ENCODE results near the gene CLCN4.

Gene CLCN4

GRCh38 chrX:10156199-10157031 lies at the start of gene CLCN4:
TSS of gene CLCN4 (plus strand) at chrX:10156975. CDS start at chrX:10185033, 28,058 bp downstream.
- DNase-seq = no peak

GRCh38 chrX:10107483-10107882 lies 49.3 kb upstream of the CLCN4 start:
- DNase-seq = no peak

GRCh38 chrX:10108288-10108687 lies 48.5 kb upstream of the CLCN4 start:
- DNase-seq = no peak

GRCh38 chrX:10109695-10110094 lies 47.1 kb upstream of the CLCN4 start:
- DNase-seq = no peak

- no peak for DNase-seq
These were observed 46.3 kb upstream of the CLCN4 start for GRCh38 chrX:10110316-10110935.

GRCh38 chrX:10110984-10111363 lies 45.8 kb upstream of the CLCN4 start:
- DNase-seq = no peak

GRCh38 chrX:10111364-10112148 lies 45.2 kb upstream of the CLCN4 start:
- DNase-seq = no peak

GRCh38 chrX:10112510-10112909 lies 44.3 kb upstream of the CLCN4 start:
- no peak for DNase-seq

GRCh38 chrX:10115082-10115481 lies 41.7 kb upstream of the CLCN4 start:
- no peak for DNase-seq

GRCh38 chrX:10117301-10117700 lies 39.5 kb upstream of the CLCN4 start:
- DNase-seq = no peak

GRCh38 chrX:10117864-10118377 lies 38.9 kb upstream of the CLCN4 start:
- no peak for DNase-seq

GRCh38 chrX:10118530-10118929 lies 38.2 kb upstream of the CLCN4 start:
- DNase-seq = no peak

GRCh38 chrX:10119399-10119990 lies 37.3 kb upstream of the CLCN4 start:
- peak; percentile 35 to 70 for DNase-seq

GRCh38 chrX:10120331-10120730 lies 36.4 kb upstream of the CLCN4 start:
- no peak for DNase-seq

GRCh38 chrX:10120828-10121227 lies 35.9 kb upstream of the CLCN4 start:
- peak in 1 of 2 experiments; percentile 0 for DNase-seq

GRCh38 chrX:10121787-10122186 lies 35.0 kb upstream of the CLCN4 start:
- DNase-seq = peak in 1 of 2 experiments; percentile 4

- no peak for DNase-seq
These were observed 32.1 kb upstream of the CLCN4 start for GRCh38 chrX:10124506-10125247.

GRCh38 chrX:10125248-10125615 lies 31.5 kb upstream of the CLCN4 start:
- no peak for DNase-seq

GRCh38 chrX:10126044-10126443 lies 30.7 kb upstream of the CLCN4 start:
- DNase-seq = no peak

- no peak for DNase-seq
These were observed 29.9 kb upstream of the CLCN4 start for GRCh38 chrX:10126834-10127233.

GRCh38 chrX:10128386-10128785 lies 28.4 kb upstream of the CLCN4 start:
- DNase-seq = no peak

- DNase-seq = no peak
These were observed 27.5 kb upstream of the CLCN4 start for GRCh38 chrX:10129229-10129628.
